H1 (cell line): ENCODE measurements around the gene PLSCR1. TPM values are rescaled to one million over a fixed set of nuclear protein-coding genes. Genes with fewer than 3 reads are reported as not detected.

Experiments
- ATF2 ChIP-seq: IDR thresholded peaks from 2 replicates; pipeline ENCODE4 v1.6.1; 2012; ENCODE audit warnings: low read length, inconsistent platforms
- GTF2F1 ChIP-seq: IDR thresholded peaks from 2 replicates; pipeline ENCODE4 v1.6.1; 2012; ENCODE audit warnings: low read depth, low read length, improper control_type of control experiment, borderline replicate concordance
- NRF1 ChIP-seq: IDR thresholded peaks from 2 replicates; pipeline ENCODE4 v1.6.1; 2011; ENCODE audit warnings: mild to moderate bottlenecking, low read depth, low read length, improper control_type of control experiment
- RAD21 ChIP-seq, 2 experiments: IDR thresholded peaks in 1 of 2; conservative IDR thresholded peaks in 1 of 2; 2 replicates each; pipeline ENCODE4 v1.6.1; 2011; ENCODE audit warnings: low read depth in 2 of 2, low read length in 2 of 2, improper control_type of control experiment in 1 of 2, inconsistent platforms in 1 of 2, mild to moderate bottlenecking in 1 of 2, moderate library complexity in 1 of 2
- RBBP5 ChIP-seq: IDR thresholded peaks from 2 replicates; pipeline ENCODE4 v1.7.1; 2012; ENCODE audit warnings: low read depth, mild to moderate bottlenecking, inconsistent platforms, low read length, moderate library complexity, borderline replicate concordance
- RNF2 ChIP-seq: fragments of 200-900, 300-1000 bp; sonication (generic); IDR thresholded peaks from 2 replicates; pipeline ENCODE4 v1.7.1; 2016; ENCODE audit warnings: borderline replicate concordance, low read depth, mild to moderate bottlenecking, antibody characterized with exemption, low read length; ENCODE audit not compliant: poor library complexity, severe bottlenecking; ENCODE audit errors: missing control alignments
- RXRA ChIP-seq: IDR thresholded peaks from 2 replicates; pipeline ENCODE4 v1.6.1; 2011; ENCODE audit warnings: low read depth, mild to moderate bottlenecking, low read length, moderate library complexity; ENCODE audit not compliant: insufficient read depth
- SP1 ChIP-seq: IDR thresholded peaks from 2 replicates; pipeline ENCODE4 v1.6.1; 2011; ENCODE audit warnings: low read depth, low read length
- SP2 ChIP-seq: IDR thresholded peaks from 2 replicates; pipeline ENCODE4 v1.6.1; 2012; ENCODE audit warnings: mild to moderate bottlenecking, low read length, inconsistent platforms
- polyA plus RNA-seq, 7 experiments: library from polyadenylated mRNA; depleted of rRNA in 3 of 7; stranded (reverse) in 5 of 7; unstranded in 2 of 7; fragments of >200 nt in 5 of 7; fragments of 200-250 nt in 2 of 7; gene quantifications; 1 replicate in 5 of 7; 2 replicates in 1 of 7; 4 replicates in 1 of 7; pipeline versions ENCODE4 v1.2.1 to v1.2.3, GENCODE V29; 2011 to 2013; ENCODE audit warnings: missing spikeins in 2 of 7, mixed read lengths in 2 of 7
- total RNA-seq: library from RNA; stranded (reverse); fragmentation: NEBNext Ultra II Directional; extraction: Animal tissue kit (Norgen Biotek cat#: 25700); gene quantifications from 2 replicates; pipeline ENCODE4 v1.2.1, GENCODE V29; 2021

Gene PLSCR1
- total and polyA plus RNA-seq, 2 of the 8 experiments (the other 6 are each of a cell fraction or from before 2014, with no cell fraction given) = 32.2 to 48.5 TPM

- TF ChIP-seq ATF2 = no peak
- TF ChIP-seq SP2 = no peak
- no peak for TF ChIP-seq NRF1
- no peak for TF ChIP-seq RXRA
- no peak for TF ChIP-seq RAD21 (IDR thresholded peaks at IDR 0.05 in 1 of 2, conservative IDR thresholded peaks at IDR 0.05 in 1 of 2; ENCODE audit: low read depth in 2 of 2, low read length in 2 of 2)
- TF ChIP-seq GTF2F1 = no peak
- TF ChIP-seq SP1 = no peak
- no peak for TF ChIP-seq RBBP5
- TF ChIP-seq RNF2 = no peak
Observed at GRCh38 chr3:146575636-146576035, 31.2 kb upstream of the PLSCR1 start (continued).
